Spleen (tissue), 11 donors: ENCODE measurements around the gene ZNF532. TPM values are rescaled to one million over a fixed set of nuclear protein-coding genes. Genes with fewer than 3 reads are reported as not detected.

Experiments used
- DNase-seq: peaks from one replicate; pipeline ENCODE4 v3.0.0-alpha.2; 2020
- H3K27ac ChIP-seq, 8 donors: fragments of 200-600 bp; sonication (generic) in 7 of 8; 1 replicate in 4 of 8; 2 replicates in 4 of 8; pipeline versions ENCODE4 v1.5.0 to v1.8.0; 2016 to 2021; ENCODE audit warnings: inconsistent platforms in 4 of 8, mild to moderate bottlenecking in 4 of 8, moderate library complexity in 1 of 8
- H3K27me3 ChIP-seq, 7 donors: fragments of 200-600 bp; sonication (generic) in 6 of 7; replicated peaks in 1 of 7; 1 replicate in 4 of 7; 2 replicates in 3 of 7; pipeline versions ENCODE4 v1.5.0 to v1.8.0; 2016 to 2021; ENCODE audit warnings: inconsistent platforms in 3 of 7, mild to moderate bottlenecking in 1 of 7
- H3K36me3 ChIP-seq, 6 donors: fragments of 200-600 bp; sonication (generic) in 5 of 6; 1 replicate in 4 of 6; 2 replicates in 2 of 6; pipeline versions ENCODE4 v1.5.0 to v1.8.0; 2016 to 2021; ENCODE audit warnings: inconsistent platforms in 2 of 6
- H3K4me1 ChIP-seq, 6 donors: fragments of 200-600 bp; sonication (generic) in 5 of 6; 1 replicate in 3 of 6; 2 replicates in 3 of 6; pipeline versions ENCODE4 v1.5.0 to v1.8.0; 2016 to 2021; ENCODE audit warnings: inconsistent platforms in 3 of 6
- H3K4me3 ChIP-seq, 8 donors: fragments of 200-600 bp; sonication (generic) in 7 of 8; 1 replicate in 4 of 8; 2 replicates in 4 of 8; pipeline versions ENCODE4 v1.5.0 to v1.8.0; 2016 to 2021; ENCODE audit warnings: inconsistent platforms in 4 of 8, mild to moderate bottlenecking in 4 of 8, moderate library complexity in 2 of 8
- H3K9me3 ChIP-seq, 8 donors: fragments of 200-600 bp; sonication (generic) in 7 of 8; 1 replicate in 4 of 8; 2 replicates in 4 of 8; pipeline versions ENCODE4 v1.5.0 to v1.8.0; 2016 to 2021; ENCODE audit warnings: inconsistent platforms in 4 of 8
- POLR2A ChIP-seq, 3 donors: fragments of 450-650 bp; IDR thresholded peaks; one replicate each; pipeline ENCODE4 v1.5.1; 2017; ENCODE audit warnings: antibody characterized with exemption in 3 of 3, mild to moderate bottlenecking in 1 of 3
- POLR2AphosphoS5 ChIP-seq, 3 donors: sonication (generic); formaldehyde crosslinking; IDR thresholded peaks; one replicate each; pipeline ENCODE4 v1.5.1; 2017; ENCODE audit warnings: antibody characterized with exemption in 3 of 3
- WGBS, 5 donors: extraction: QIAGEN DNeasy Blood & Tissue Kit in 3 of 5; methylation state at CpG; one replicate each; pipeline versions ENCODE4 v1.1.5 to v1.1.7; 2013 to 2018; 5-methylcytosine and 5-hydroxymethylcytosine counted together
- intact Hi-C: fragments of 100-400 bp; cut with DNase I; formaldehyde crosslinking; loops from one replicate; pipeline ENCODE4 v1.15.0; 2023; ENCODE audit warnings: low total_unique reads
- polyA plus RNA-seq, 3 donors: library from polyadenylated mRNA; stranded (reverse); fragments of 200-250 nt; gene quantifications; one replicate each; pipeline ENCODE4 v1.2.1, GENCODE V29; 2013
- total RNA-seq, 7 donors: library from RNA; depleted of rRNA in 3 of 7; stranded (reverse); fragments of >200 nt in 3 of 7; fragmentation: NEBNext Ultra II Directional in 4 of 7; extraction: Animal tissue kit (Norgen Biotek cat#: 25700) in 4 of 7; gene quantifications; one replicate each; pipeline versions ENCODE4 v1.1.0 to v1.2.1, GENCODE V29; 2016 to 2021
- TF ChIP-seq, protein P1 (sequence below), 11 experiments: fragments of 200-600 bp in 7 of 11; fragments of 450-650 bp in 4 of 11; sonication (generic) in 4 of 11; IDR thresholded peaks in 8 of 11; conservative IDR thresholded peaks in 3 of 11; 1 replicate in 7 of 11; 2 replicates in 4 of 11; pipeline versions ENCODE4 v1.4.0 to v1.8.0; 2016 to 2021; ENCODE audit warnings: antibody characterized with exemption in 11 of 11, inconsistent platforms in 4 of 11, mild to moderate bottlenecking in 1 of 11
- donor health status: healthy with polysubstance abuse.
- donor health status: DM: no; HTN: no; CAD: no; lungs with moderate emphysema.
- donor health status: DM: no; HTN: no; CAD: no.
- donor health status: Bipolar disorder and iron deficiency.
- donor health status: healthy.
- donor health status: DM: no; HTN: no; CAD: no.
- donor health status: DM: yes; HTN: yes; CAD: no.

The ZNF532 gene
- total and polyA plus RNA-seq, 10 donors: 5.2 to 64.8 (median 42.4) TPM

DNA sequence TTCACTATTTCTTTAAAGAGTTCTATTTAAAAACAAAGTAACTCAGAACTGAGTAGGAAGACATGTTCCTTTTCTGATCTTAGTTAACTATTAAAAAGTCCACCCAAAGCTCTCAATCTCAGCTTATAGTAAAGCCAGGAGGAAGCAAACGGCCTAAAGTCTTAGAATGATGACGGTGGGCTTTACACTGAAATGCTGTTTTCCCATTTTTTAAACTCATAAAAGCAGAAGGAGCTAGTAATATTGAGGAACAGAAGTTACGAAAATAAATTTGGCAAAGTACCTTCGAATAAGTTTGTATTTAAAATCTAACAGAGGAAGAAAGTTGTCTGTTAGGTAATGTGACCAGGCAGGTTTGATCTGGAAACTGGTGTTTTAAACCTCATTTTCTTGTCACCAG lies 111.1 kb downstream of the ZNF532 start:
- Histone ChIP-seq H3K27ac (peak overlapping the region; percentile 23 to 82 (median 70)), H3K4me3 (peak overlapping the region in 1 of 8 donors; percentile 44), H3K27me3 (no peaks in the 10 kb centered on the region), H3K9me3 (no peaks in the 10 kb centered on the region), H3K36me3 (peaks cover 0 to 20% (median 17%) of the 10 kb centered on the region in 6 donors), H3K4me1 (peaks cover 11 to 46% (median 17%) of the 10 kb centered on the region in 6 donors)
- 26 to 51% (median 34%) methylated on average over 4 of the region's 4 CpGs for WGBS, 5 donors
- no peak for TF ChIP-seq POLR2A (IDR thresholded peaks at IDR 0.05)
- no peak for TF ChIP-seq POLR2AphosphoS5 (IDR thresholded peaks at IDR 0.05)
- TF ChIP-seq, protein P1, sequence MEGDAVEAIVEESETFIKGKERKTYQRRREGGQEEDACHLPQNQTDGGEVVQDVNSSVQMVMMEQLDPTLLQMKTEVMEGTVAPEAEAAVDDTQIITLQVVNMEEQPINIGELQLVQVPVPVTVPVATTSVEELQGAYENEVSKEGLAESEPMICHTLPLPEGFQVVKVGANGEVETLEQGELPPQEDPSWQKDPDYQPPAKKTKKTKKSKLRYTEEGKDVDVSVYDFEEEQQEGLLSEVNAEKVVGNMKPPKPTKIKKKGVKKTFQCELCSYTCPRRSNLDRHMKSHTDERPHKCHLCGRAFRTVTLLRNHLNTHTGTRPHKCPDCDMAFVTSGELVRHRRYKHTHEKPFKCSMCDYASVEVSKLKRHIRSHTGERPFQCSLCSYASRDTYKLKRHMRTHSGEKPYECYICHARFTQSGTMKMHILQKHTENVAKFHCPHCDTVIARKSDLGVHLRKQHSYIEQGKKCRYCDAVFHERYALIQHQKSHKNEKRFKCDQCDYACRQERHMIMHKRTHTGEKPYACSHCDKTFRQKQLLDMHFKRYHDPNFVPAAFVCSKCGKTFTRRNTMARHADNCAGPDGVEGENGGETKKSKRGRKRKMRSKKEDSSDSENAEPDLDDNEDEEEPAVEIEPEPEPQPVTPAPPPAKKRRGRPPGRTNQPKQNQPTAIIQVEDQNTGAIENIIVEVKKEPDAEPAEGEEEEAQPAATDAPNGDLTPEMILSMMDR (IDR thresholded peaks at IDR 0.05 in 8 of 11, conservative IDR thresholded peaks at IDR 0.05 in 3 of 11): no peak
- DNase-seq: no peak
- intact Hi-C loops: no loop called here

DNA sequence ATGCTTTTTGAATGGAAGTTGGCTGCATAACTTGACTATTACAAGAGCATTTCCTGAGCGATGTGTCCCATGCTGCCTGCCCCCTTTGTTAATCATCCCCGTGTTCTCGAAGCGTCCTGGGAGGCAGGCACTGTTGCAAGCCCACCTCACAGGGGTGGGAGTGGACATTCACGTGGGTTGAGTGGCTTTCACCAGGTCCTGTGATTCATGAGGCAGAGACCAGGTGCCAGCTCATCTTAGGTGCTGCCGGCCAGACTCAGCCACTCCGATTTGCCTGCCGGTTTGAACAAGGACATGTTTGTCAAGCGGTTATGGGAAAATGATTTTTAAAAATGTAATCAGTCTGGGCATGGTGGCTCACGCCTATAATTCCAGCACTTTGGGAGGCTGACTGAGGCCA lies 112.5 kb downstream of the ZNF532 start:
- no peaks in the 10 kb centered on the region for H3K27me3 ChIP-seq
- no peak for DNase-seq
- H3K4me1 ChIP-seq: peaks cover 11 to 36% (median 17%) of the 10 kb centered on the region in 6 donors
- peaks cover 0 to 35% (median 26%) of the 10 kb centered on the region in 6 donors for H3K36me3 ChIP-seq
- H3K4me3 ChIP-seq: no peak overlapping the region
- no peaks in the 10 kb centered on the region for H3K9me3 ChIP-seq
- H3K27ac ChIP-seq: peak overlapping the region in 2 of 8 donors; percentile 2 to 15
- no peak for TF ChIP-seq POLR2AphosphoS5 (IDR thresholded peaks at IDR 0.05)
- TF ChIP-seq, protein P1 (IDR thresholded peaks at IDR 0.05 in 8 of 11, conservative IDR thresholded peaks at IDR 0.05 in 3 of 11): no peak
- no peak for TF ChIP-seq POLR2A (IDR thresholded peaks at IDR 0.05)
- intact Hi-C loops: no loop called here
- 88 to 95% (median 92%) methylated on average over 10 of the region's 10 CpGs for WGBS, 5 donors

DNA sequence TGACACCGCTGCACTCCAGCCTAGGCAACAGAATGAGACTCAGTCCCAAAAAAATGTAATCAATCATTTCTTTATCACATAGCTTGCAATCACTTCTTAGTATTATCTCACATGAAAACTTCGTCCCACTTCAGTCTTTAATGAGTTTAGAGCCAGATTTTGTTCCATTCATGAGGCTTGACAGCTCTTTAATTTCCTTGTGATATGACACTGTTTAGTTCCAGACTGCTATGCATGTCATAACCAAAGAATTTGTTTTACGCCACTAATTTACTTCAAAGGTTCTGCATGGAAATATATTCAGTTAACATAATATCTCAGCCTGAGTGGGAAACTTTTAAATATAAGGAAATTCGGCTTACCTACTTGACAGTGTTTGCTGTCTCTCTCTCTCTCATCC lies 113.1 kb downstream of the ZNF532 start:
- Histone ChIP-seq H3K27ac (peak overlapping the region in 2 of 8 donors; percentile 2 to 15), H3K9me3 (no peaks in the 10 kb centered on the region), H3K4me1 (peaks cover 11 to 30% (median 17%) of the 10 kb centered on the region in 6 donors), H3K36me3 (peaks cover 0 to 40% (median 32%) of the 10 kb centered on the region in 6 donors), H3K27me3 (no peaks in the 10 kb centered on the region), H3K4me3 (no peak overlapping the region)
- intact Hi-C loops: no loop called here
- 76 to 84% (median 82%) methylated on average over 4 of the region's 4 CpGs for WGBS, 5 donors
- no peak for DNase-seq
- TF ChIP-seq POLR2AphosphoS5 (IDR thresholded peaks at IDR 0.05) (no peak), POLR2A (IDR thresholded peaks at IDR 0.05) (no peak)
- TF ChIP-seq, protein P1 (IDR thresholded peaks at IDR 0.05 in 8 of 11, conservative IDR thresholded peaks at IDR 0.05 in 3 of 11): no peak

DNA sequence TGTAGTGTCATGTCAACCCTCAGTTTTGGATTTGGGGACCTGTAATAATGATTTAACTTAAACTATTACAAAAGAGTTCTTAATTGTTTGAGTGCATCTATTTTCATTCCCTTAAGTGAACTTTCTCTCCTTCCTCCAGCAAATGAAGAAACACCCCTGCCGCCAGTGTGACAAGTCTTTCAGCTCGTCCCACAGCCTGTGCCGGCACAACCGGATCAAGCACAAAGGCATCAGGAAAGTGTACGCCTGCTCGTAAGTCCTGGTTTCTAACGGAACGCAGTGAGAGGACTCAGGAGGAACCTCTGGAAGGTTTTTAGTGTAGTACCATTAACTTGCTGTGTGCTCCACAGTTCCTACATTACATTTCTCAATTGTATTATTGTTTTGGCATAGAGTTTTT lies 114.2 kb downstream of the ZNF532 start:
- H3K4me3 ChIP-seq: no peak overlapping the region
- WGBS, 5 donors: 94 to 97% (median 95%) methylated on average over 8 of the region's 8 CpGs
- H3K27me3 ChIP-seq: no peaks in the 10 kb centered on the region
- no peak for DNase-seq
- intact Hi-C loops: no loop called here
- no peak overlapping the region for H3K27ac ChIP-seq
- TF ChIP-seq POLR2AphosphoS5 (IDR thresholded peaks at IDR 0.05): no peak
- TF ChIP-seq, protein P1 (IDR thresholded peaks at IDR 0.05 in 8 of 11, conservative IDR thresholded peaks at IDR 0.05 in 3 of 11): no peak
- no peak for TF ChIP-seq POLR2A (IDR thresholded peaks at IDR 0.05)
- peaks cover 11 to 28% (median 17%) of the 10 kb centered on the region in 6 donors for H3K4me1 ChIP-seq
- peaks cover 0 to 51% (median 36%) of the 10 kb centered on the region in 6 donors for H3K36me3 ChIP-seq
- H3K9me3 ChIP-seq: no peaks in the 10 kb centered on the region
